ENCODE data around the gene LOXL3.

LOXL3 gene

DNA sequence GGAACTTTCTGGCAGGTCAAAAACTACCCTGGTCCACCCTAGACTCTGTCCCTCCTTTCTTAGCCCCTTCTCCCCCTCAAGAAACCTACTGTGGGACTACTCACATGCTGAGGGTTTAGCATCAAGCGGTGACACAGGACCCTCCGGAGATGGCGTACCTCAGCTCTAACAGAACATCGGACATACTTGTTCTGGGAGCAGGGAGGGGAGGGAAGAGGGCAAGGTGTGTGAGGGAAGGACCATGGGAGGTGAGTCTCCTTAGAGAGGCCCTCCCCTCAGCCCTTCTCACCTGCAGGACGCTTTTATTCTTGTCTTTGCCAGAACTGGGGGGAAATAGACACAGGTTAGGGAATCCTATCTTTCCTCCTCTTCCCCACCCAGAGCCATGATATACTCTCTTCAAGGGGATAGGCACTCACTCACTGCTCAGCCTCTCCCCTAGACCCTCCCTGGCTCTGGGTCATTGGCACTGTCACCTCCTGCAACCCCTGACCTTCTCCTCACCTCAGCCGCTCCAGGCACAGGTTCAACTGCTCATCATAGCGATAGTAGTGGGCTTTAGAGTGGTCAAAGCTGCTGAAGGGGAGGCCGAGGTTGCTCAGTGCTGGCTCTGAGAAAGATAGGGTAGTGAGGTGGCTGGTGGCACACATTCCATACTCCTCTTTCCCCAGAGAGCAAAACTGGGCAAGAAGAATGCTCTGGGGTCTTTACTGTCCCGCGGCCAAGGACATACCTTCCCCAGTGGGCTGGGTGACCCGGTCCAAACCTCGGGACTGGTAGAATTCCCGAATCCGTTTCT is 48.1 kb downstream of the LOXL3 start:
- no peak for DNase-seq (ENCODE audit: low read depth in 3 of 3)

DNA sequence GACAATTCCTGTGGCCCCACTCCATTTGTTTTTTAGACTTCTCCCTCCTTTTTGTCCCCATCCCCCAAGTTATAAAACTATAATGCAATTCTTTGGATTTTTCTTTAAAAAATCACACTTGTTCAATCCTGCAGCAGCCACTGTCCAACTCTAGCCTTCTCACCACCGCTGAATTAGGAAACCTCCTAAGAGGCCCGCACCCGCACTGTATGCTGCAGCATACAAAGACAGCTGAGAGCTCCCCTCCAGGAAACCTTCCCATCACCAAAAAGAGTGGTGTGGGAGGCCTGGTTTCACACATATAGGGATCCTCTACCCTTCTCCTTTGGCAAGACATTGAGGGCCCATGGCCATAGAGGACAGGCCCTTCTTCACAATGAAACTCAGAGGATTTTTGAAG is 49.2 kb downstream of the LOXL3 start:
- no peak for DNase-seq (ENCODE audit: low read depth in 3 of 3)

DNA sequence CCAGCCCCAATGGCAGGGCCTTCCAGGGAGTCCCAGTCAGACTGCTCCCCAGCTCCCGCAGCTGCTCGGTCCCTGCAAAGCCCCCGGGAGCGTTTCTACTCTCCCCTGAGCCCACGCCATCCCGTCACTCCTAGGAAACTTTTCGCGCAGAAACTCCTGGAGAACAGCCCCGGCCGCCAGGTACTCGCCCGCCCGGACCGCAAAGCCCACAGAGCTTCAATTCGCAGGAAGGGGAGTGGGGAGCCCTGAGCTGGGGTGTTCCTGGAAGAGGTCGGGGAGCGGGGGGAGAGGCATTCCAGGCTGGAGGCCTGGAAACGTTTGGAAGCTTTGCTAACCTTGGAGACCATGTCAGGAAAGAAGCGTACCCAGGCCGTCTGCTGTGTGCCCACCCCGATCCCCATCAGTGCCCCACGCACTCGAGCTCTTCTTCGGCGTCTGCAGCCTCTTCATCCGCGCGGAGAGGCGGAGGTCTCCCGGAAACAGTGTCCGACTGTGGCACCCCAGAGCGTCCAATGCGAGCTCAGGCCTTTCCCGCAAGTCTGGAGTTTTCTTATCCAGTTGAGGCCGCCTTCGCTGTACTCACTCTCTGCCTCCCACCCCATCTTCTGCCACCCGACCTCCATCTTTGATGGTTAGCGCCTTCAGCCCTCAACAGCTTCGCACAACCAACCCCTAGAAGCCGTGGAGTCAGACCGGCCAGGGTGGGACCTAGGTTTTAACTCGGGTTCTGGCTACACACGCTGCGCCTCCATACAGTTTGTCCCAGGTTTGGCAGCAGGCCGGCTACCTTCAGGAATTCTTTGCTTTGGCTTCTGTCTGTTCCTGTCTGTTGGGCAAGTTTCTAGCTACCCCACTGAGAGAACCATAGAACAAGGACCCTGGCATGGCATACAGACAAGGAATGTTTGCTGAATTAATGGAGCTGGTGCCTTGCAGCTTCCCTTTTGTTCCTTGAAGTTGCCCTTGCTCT is 50.0 kb downstream of the LOXL3 start:
- DNase-seq (ENCODE audit: low read depth in 3 of 3) = no peak

DNA sequence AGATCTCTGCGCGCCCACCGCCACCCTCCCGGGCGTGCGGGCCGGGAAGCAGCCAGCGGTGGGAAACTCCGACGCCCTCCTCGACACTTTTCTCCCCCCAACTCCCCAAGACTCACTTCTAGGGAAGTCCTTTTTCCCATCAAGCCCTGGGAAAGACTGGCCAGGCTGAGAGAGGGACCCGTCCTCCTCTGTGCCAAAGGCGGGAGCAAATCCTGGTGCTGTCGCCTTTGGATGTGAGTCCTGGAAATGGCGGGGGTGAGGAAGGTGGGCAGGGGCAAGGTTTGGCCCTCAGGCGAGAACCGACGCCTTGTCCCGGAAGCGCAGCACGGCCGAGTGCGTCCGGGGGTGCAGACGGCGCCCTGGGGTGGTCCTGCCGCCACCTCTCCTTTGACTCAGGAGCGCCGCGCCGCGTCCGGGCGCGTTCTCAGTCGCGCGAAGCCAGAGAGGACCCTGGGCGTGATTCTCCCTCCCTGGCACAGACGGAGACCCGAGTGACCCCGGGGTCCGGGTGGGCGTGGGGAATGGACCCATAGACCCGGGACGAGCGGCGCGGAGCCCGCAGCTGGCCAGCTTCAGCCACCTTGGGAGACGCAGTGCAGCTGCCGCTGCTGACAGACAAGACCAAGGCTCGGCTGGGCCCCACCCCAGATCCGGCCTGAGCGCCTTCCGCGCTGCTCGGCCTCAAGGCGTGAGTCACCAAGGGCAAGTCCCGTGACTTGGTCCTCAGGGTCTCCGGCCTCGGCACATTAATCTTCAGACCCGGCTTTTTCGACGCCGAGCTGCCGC is 50.8 kb downstream of the LOXL3 start:
- peak in 1 of 3 experiments; percentile 58 for DNase-seq (ENCODE audit: low read depth in 3 of 3)

DNA sequence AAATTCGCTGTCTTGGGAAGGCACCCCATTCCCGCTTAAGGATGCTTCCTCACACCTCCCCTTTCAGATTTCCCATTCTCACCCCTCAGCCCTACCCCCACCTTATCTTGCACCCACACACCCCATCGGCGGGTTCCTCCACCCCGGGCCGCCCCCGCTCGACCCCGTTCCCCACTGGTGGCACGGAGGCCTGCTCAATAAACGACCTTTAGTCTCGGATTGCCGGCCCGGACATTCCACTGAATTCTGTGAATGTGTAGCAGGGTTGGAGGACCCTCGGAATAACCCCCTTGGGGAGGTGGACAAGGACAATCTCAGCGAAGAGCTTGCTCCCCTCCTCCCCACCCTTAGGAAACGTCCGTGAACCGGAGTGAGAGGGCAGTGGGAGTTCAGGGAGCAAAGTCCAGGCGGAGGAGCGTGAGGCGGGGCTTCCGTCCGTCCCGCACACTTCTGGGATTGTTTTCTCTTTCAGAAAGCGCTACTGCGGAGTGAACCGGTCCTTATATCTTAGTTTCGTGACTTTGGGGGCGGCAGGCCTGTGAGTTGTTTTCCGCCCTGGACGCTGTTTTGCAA is 51.5 kb downstream of the LOXL3 start:
- DNase-seq (ENCODE audit: low read depth in 3 of 3) = no peak

DNA sequence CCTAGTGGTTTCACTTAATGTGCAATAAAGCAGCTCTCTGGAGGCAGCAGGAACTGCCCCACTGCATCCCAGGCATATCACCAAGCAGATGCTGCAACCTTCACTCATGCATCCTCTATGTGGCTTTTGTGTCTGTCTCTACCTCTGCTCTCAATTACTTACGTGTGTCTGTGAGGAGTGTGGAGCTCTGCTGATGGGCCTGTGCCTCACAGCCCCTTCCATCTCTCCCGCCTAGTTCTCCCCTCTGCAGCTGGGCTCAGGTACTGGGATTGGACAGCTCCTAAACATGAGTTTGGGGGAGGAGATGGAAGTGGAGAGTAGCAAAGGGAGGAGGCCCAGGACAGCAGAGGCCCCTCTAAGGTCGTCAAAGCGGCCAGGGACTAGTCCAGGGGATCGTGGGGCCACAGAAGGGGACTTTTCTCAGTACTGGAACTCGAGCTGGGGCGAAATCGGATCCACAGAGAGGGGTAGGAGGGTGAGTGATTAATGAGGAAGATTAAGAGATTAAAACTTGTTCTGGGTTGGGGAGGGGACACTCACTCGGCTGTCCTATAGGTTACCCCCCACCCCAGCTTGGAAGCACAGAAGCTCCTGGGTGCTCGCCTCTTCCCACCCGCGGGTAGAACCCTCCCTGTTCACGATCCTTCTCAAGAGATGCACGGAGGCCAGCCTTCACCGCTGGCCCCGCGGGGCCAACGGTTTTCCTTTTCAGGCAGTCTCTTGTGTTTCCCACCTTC is 52.2 kb downstream of the LOXL3 start:
- no peak for DNase-seq (ENCODE audit: low read depth in 3 of 3)

DNA sequence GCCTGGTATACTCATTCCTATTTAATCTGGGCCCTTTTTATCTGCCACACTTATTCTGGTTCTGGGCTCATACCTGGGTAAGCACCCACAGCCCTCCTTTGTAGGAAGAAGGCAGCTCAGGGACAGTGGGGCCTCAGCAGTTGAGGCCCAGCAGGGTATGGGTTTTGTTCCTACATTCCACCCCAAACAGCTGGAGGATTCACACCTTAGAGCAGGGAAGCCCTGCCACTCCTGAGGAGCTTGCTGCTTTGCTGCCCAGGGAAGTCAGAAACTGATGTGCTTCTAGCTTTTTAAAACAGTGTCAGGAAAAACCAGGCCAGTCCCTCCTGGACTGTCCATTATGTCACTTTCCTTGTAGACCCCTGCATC is 53.2 kb downstream of the LOXL3 start:
- DNase-seq (ENCODE audit: low read depth in 3 of 3) = no peak

DNA sequence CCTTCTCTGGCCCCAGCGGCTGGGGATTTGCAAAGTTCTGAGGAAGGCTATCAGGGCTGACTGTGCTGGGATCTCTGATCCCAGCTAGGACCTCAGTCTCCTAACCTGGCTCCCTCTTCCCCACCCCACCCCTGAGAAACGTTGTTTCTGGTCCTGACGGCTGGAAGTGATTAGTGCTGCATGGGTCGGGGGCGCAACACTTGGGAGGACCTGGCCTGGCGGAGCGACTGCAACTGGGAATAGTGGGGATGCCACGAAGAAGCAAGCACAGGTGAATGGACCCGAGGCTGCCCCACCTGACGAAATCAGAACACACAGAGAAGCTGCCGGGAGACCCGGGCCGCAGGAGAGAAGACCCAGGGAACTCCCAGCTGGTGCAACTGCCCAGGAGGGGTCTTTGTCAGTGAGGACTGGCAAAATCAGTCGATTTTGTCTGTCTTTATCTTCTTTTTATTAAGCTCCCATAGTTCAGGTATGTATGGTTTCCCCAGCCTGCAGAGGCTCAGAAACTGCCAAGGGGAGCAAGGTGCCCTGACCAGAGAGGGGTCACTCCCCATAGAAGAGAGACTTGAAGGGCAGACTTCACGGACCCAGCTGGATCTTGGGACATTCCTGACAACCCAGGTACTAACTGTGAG is 53.7 kb downstream of the LOXL3 start:
- DNase-seq (ENCODE audit: low read depth in 3 of 3) = no peak

DNA sequence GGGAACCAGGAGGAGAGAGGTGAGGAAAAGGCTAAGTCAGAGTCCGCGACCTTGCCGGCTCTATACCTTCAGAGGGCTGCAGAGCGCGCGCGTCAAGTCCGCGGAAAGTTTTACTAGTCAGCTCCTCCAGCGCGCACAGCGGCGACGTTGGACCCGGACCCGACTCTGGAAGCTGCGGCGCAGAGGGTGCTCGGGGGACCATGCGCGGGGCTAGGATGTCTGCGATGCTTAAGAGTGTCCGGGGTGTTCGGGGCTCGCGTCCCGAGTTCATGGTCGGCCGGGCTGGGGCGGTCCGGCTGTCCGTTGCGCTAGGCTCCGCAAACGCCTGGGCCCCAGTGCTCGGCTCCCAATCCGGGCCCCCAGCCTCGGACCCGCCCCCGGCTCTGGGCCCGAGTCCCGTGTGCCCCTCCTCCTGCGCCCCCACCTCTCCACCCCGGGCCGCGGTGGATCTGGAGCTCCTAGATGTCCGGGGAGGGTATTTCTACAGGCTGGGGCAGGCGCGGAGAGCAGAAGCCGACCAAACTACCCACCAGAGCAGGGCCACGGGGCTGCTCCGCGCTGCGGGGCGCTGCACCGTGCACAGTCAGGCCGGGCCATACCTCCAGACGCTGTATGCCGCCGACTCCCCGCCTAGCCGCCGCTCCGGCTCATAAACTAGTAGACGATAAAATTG is 54.3 kb downstream of the LOXL3 start, which contains the start of gene LBX2:
LBX2 (minus strand) TSS at position 337 of the 673 bp plus-strand sequence; CDS start at position 271, 66 bp downstream.
- peak in 1 of 3 experiments; percentile 54 for DNase-seq (ENCODE audit: low read depth in 3 of 3)

DNA sequence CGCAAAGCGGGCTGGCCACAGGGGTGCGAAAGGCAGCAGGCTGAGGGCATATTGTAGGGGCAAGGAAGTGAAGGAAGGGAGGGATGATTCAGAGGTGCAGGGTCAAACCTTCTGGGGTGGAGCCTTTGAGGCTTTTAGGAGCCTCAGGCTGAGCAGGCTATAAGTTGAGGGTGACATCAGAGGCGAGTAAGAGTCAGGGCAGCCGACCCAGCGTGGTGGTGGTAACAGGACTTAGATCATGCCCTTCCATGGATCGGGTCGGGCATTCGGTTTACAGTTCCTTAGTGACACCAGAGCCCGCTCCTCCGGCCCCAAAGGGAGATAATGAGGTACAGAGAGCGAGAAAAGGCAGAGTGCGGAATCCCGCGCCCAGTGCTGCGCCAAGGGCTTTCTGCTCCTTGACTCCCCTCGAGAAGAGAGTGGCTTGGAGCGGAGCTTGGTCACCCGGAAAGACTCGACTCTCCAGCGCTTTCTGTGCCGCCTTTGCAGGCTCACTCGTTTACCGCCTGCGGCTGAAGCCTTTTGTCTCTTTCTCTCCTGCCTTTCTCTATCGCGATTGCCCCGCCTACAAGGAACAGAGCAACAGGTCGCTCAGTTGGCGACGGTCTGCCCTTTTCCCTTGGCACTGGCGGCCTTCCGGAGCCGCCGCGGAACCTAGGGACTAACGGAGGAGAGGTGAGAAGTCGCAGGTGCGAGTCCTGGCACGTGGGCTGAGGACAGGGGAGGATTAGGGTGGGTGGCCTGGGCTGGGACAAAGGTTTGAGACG is 55.1 kb downstream of the LOXL3 start:
- no peak for DNase-seq (ENCODE audit: low read depth in 3 of 3)

DNA sequence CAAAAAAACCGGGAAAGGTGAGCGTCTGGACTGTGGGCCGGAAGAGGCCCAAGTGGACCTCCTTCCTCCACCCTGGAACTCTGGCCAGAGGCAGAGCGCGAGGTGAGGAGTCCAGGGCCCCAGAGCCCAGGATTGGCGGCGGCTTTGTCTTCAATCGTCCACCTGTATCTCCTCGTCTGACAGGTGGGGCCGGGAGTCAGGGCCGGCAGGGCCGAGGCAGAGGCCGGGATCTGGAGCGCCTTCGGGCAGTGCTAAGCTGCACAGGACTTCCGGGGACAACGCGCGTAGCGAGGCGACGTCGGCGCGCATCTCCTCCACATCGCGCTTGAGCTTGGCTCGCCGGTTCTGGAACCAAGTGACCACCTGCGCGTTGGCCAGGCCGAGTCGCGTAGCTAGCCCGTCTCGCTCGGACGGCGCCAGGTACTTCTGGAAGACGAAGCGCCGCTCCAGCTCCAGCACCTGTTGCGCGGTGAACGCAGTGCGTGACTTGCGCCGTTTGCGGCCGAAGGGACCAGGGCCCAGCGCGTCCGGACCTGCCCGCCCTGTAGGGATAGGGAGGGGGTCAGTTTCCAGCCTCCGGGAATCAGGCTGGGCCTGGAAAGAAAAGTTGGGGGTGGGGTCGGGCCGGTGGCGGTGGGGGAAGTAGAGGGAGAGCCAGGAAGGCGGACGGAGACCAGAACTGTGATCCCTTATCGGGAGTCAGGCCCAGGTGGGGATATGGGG is 55.8 kb downstream of the LOXL3 start:
- DNase-seq (ENCODE audit: low read depth in 3 of 3) = no peak

DNA sequence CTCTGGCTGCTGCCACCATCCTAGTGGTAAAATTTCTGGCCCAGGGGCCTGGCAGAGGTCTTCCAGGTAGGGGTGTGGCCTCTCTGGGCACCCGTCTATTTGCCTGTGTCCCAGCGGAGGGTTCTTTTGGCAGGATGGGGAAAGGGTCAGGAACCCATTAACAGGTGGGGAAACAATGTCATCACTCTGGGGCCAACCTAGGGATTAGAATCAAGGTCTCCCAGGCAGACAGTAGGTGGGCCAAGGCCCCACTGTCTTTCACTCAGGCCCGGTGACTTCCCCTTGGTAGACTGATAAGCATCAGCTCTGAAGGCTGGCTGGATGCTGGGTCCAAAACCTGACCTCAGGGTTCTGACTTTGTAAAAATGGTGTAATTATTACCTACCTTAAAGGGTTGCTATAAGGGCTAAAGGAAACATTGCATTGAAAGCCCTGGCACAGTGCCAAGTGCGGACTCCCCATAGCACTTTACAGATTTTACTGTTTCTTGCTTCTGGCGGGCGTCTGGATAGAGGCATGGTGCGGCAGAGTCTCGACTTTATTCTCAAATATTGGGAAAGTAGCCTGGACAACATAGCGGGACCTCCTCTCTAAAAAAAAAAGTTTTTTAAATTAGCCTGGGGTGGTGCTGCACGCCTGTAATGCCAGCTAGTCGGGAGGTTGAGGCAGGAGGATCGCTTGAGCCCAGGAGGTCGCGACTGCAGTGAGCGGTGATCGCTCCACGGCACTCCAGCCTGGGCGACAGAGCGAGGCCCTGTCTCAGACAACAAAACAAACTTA is 56.6 kb downstream of the LOXL3 start:
- DNase-seq (ENCODE audit: low read depth in 3 of 3) = no peak

DNA sequence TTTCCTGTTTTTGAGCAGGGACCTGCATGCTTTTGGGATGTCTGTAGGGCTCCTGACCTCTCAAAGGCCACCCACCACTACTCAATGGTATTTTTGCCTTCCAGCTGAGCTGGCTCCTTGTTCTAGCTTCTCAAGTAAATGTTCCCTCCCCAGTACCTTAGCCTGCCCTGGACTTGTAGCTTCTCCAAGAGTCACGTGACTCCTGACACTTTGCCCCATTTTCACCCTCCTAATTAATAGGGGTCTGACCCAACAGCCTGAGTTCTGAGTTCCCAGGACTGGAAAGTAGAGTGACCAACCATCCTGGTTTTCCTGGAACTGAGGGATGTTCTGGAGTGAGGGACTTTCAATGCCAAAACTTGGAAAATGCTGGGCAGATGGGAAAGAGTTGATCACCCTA is 58.3 kb downstream of the LOXL3 start:
- DNase-seq (ENCODE audit: low read depth in 3 of 3) = no peak

DNA sequence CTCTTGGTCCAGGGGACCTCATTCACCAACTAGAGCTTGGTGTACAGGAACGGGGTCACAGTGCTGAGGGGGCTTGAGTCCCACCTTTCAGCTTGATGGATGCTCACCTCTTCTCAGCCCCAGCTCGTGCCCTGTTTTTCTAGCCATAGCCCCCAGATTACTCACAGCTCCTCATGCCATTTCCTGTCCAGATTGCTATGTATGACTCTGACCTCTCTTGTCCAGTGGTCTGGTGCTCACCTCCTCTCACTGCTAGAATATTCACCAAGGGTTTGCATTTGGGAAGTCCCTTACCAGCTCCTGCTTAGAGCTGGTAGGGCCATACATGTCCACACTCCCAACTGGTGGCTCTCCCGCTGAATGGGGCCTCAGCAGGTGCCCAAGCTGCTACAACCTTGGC is 60.2 kb downstream of the LOXL3 start:
- DNase-seq (ENCODE audit: low read depth in 3 of 3) = no peak

DNA sequence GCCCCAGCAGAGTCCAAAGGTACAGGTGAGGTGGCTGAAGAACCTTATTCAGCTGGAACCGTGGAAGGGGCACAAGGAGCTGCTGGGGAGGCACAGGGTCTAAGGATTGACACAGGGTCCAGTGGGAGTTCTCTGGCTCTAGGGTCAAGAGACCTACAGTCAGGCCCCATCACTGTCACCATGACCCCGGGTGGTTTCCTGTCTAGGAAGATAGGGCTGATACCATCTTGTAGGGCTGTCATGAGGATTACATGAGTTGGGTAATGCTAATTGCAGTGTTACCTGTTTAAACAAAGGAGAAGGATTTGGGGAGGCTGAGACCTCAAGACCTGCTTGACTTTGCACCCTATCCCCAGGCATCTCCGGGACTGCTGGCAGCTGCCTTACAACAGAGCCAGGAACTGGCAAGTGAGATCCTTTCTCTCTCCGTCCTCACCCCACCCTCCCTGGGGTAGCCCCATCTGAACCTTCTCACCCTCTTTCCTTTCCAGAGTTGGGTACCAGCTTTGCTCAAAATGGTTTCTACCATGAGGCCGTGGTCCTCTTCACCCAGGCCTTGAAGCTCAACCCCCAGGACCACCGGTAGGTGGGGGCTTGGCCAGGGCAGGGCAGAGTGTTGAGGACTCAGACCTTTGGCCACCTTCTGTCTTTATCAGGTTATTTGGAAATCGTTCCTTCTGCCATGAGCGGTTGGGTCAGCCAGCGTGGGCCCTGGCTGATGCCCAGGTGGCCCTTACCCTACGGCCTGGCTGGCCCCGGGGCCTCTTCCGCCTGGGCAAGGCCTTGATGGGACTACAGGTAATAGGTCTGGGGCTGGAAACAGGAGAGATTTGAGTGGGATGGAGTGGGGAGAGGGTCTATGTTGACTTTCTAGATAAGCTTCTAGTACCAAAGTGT is 61.8 kb downstream of the LOXL3 start:
- no peak for DNase-seq (ENCODE audit: low read depth in 3 of 3)

DNA sequence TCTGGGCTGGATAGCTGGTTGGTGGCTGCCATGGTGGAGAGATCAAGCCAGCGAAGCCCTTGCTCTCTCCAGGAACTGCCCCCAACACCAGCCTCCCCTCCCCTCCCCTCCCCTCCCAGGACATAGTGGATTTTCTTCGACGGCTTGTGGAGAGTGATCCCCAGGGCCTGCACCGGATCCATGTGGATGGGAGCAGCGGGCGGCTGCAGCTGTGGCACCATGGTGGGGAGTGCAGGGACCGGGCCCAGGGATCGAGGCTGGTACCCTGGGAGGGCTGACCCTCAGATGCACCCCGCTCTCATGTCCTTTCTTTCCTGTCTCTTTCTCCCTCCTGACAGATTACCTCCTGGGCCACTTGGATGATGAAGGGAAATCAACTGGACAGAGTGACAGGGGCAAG is 63.8 kb downstream of the LOXL3 start:
- DNase-seq (ENCODE audit: low read depth in 3 of 3) = no peak
